Posterior cingulate gyrus (tissue), 11 donors: Measurements from ENCODE around the gene GFRA1.

Experiments
- DNase-seq, 10 donors: peaks; one replicate each; pipeline versions ENCODE4 v3.0.0 to v3.0.0-alpha.2; 2020 to 2021; ENCODE audit warnings: mixed read lengths in 3 of 10
- intact Hi-C: fragments of 100-400 bp; cut with DNase I; formaldehyde crosslinking; loops from one replicate; pipeline ENCODE4 v1.15.1; 2023

Gene GFRA1

GRCh38 chr10:116133634-116134033 lies 139.4 kb downstream of the GFRA1 start:
- intact Hi-C loops = no loop called here
- no peak for DNase-seq

- intact Hi-C loops = no loop called here
- DNase-seq = peak in 5 of 10 donors; percentile 13 to 89 (median 18)
Measured at GRCh38 chr10:116132780-116133399, 140.1 kb downstream of the GFRA1 start.

- DNase-seq = no peak
- intact Hi-C loops = no loop called here
Measured at GRCh38 chr10:116130006-116130405, 143.0 kb downstream of the GFRA1 start.

GRCh38 chr10:116126954-116127695 lies 145.9 kb downstream of the GFRA1 start:
- intact Hi-C loops = no loop called here

GRCh38 chr10:116126239-116126638 lies 146.8 kb downstream of the GFRA1 start:
- intact Hi-C loops = no loop called here
- DNase-seq = no peak

More at GRCh38 chr10:116126954-116127695, 145.9 kb downstream of the GFRA1 start:
- DNase-seq = no peak

GRCh38 chr10:116125180-116125579 lies 147.8 kb downstream of the GFRA1 start:
- peak in 1 of 10 donors; percentile 80 for DNase-seq
- intact Hi-C loops = no loop called here

GRCh38 chr10:116124777-116125176 lies 148.2 kb downstream of the GFRA1 start:
- DNase-seq = no peak
- intact Hi-C loops = no loop called here

- DNase-seq = no peak
- intact Hi-C loops = no loop called here
Measured at GRCh38 chr10:116122664-116123063, 150.3 kb downstream of the GFRA1 start.

GRCh38 chr10:116121640-116122525 lies 151.1 kb downstream of the GFRA1 start:
- intact Hi-C loops = no loop called here
- DNase-seq = no peak

GRCh38 chr10:116120688-116121455 lies 152.1 kb downstream of the GFRA1 start:
- no peak for DNase-seq
- intact Hi-C loops = no loop called here

- intact Hi-C loops = no loop called here
Measured at GRCh38 chr10:116118847-116119246, 154.2 kb downstream of the GFRA1 start.

GRCh38 chr10:116115797-116116196 lies 157.2 kb downstream of the GFRA1 start:
- intact Hi-C loops = no loop called here
- no peak for DNase-seq

More at GRCh38 chr10:116118847-116119246, 154.2 kb downstream of the GFRA1 start:
- no peak for DNase-seq

GRCh38 chr10:116115036-116115641 lies 157.9 kb downstream of the GFRA1 start:
- DNase-seq = no peak
- intact Hi-C loops = no loop called here

GRCh38 chr10:116113721-116114501 lies 159.1 kb downstream of the GFRA1 start:
- DNase-seq = peak in 7 of 10 donors; percentile 9 to 89 (median 47)
- intact Hi-C loops = no loop called here

GRCh38 chr10:116112232-116113231 lies 160.5 kb downstream of the GFRA1 start:
- DNase-seq = no peak
- intact Hi-C loops = no loop called here

- DNase-seq = peak in 1 of 10 donors; percentile 74
Measured at GRCh38 chr10:116111483-116112095, 161.4 kb downstream of the GFRA1 start.

GRCh38 chr10:116110736-116111135 lies 162.3 kb downstream of the GFRA1 start:
- no peak for DNase-seq
- intact Hi-C loops = no loop called here

More at GRCh38 chr10:116111483-116112095, 161.4 kb downstream of the GFRA1 start:
- intact Hi-C loops = no loop called here
